Erythroblast (primary cell): ENCODE results near the gene TMEM37.

Experiments used
- GATA1 ChIP-seq: IDR thresholded peaks from 2 replicates; pipeline ENCODE4 v1.6.1; 2011; ENCODE audit warnings: low read depth, mild to moderate bottlenecking, control low read depth, low read length, moderate library complexity
- POLR2A ChIP-seq: IDR thresholded peaks from 2 replicates; pipeline ENCODE4 v1.6.1; 2011; ENCODE audit warnings: mild to moderate bottlenecking, low read length

- TF ChIP-seq POLR2A (no peak), GATA1 (no peak)
Observed at GRCh38 chr2:119485336-119486110, 53.9 kb downstream of the TMEM37 start.
